ENCODE measurements around the gene FAM110D.

- TF ChIP-seq YY1 (IDR thresholded peaks at IDR 0.05; ENCODE audit: low read depth): no peak
- TF ChIP-seq CREB1 (IDR thresholded peaks at IDR 0.05; ENCODE audit: low read depth): no peak
Observed at GRCh38 chr1:26158908-26159742, at the start of gene FAM110D.

All from Ishikawa (cell line).